ENCODE measurements around the gene HS3ST4.
"Not testable (repeated sequence)": the region's sequence is repeated elsewhere in the genome, so short reads cannot be mapped to it uniquely, and the experiment has no call there.

The HS3ST4 gene

GRCh38 chr16:26053889-26054288 is 362.1 kb downstream of the HS3ST4 start:
- Mint-ChIP-seq H3K4me3 (no peak overlapping the region), H3K9me3 (peaks cover 2 to 4% of the 10 kb centered on the region in 2 donors), H3K4me1 (no peaks in the 10 kb centered on the region), H3K27ac (no peak overlapping the region), H3K27me3 (peaks cover 9 to 18% of the 10 kb centered on the region in 2 donors), H3K36me3 (no peaks in the 10 kb centered on the region)
- no peak for DNase-seq
- ATAC-seq (replicated peaks): no peak

GRCh38 chr16:26058326-26058725 is 366.6 kb downstream of the HS3ST4 start:
- H3K4me3 Mint-ChIP-seq: no peak overlapping the region
- peaks cover 0 to 5% of the 10 kb centered on the region in 2 donors for H3K27me3 Mint-ChIP-seq
- H3K36me3 Mint-ChIP-seq: no peaks in the 10 kb centered on the region
- H3K27ac Mint-ChIP-seq: no peak overlapping the region
- no peak for DNase-seq
- no peaks in the 10 kb centered on the region for H3K4me1 Mint-ChIP-seq
- peaks cover 2 to 4% of the 10 kb centered on the region in 2 donors for H3K9me3 Mint-ChIP-seq
- no peak for ATAC-seq (replicated peaks)

- H3K36me3 Mint-ChIP-seq: no peaks in the 10 kb centered on the region
- H3K9me3 Mint-ChIP-seq: peaks cover 4 to 6% of the 10 kb centered on the region in 2 donors
- H3K4me1 Mint-ChIP-seq: peaks cover 0 to 2% of the 10 kb centered on the region in 2 donors
- DNase-seq: no peak
- peaks cover 0 to 7% of the 10 kb centered on the region in 2 donors for H3K27me3 Mint-ChIP-seq
- no peak overlapping the region for H3K27ac Mint-ChIP-seq
- no peak for ATAC-seq (replicated peaks)
- H3K4me3 Mint-ChIP-seq: no peak overlapping the region
Measured at GRCh38 chr16:26070302-26071100, 378.7 kb downstream of the HS3ST4 start.

GRCh38 chr16:26071101-26071866 is 379.5 kb downstream of the HS3ST4 start:
- ATAC-seq (replicated peaks) (no peak), DNase-seq (no peak)
- no peak overlapping the region for H3K4me3 Mint-ChIP-seq
- H3K27ac Mint-ChIP-seq: no peak overlapping the region
- H3K36me3 Mint-ChIP-seq: no peaks in the 10 kb centered on the region
- peaks cover 0 to 7% of the 10 kb centered on the region in 2 donors for H3K27me3 Mint-ChIP-seq
- peaks cover 4 to 8% of the 10 kb centered on the region in 2 donors for H3K9me3 Mint-ChIP-seq
- peaks cover 0 to 2% of the 10 kb centered on the region in 2 donors for H3K4me1 Mint-ChIP-seq

GRCh38 chr16:26078716-26079355 is 387.1 kb downstream of the HS3ST4 start:
- peaks cover 3 to 9% of the 10 kb centered on the region in 2 donors for H3K9me3 Mint-ChIP-seq
- H3K27me3 Mint-ChIP-seq: peaks cover 7 to 8% of the 10 kb centered on the region in 2 donors
- DNase-seq (no peak), ATAC-seq (replicated peaks) (no peak)
- H3K36me3 Mint-ChIP-seq: no peaks in the 10 kb centered on the region
- no peak overlapping the region for H3K4me3 Mint-ChIP-seq
- no peak overlapping the region for H3K27ac Mint-ChIP-seq
- no peaks in the 10 kb centered on the region for H3K4me1 Mint-ChIP-seq

GRCh38 chr16:26087091-26087490 is 395.3 kb downstream of the HS3ST4 start:
- no peak overlapping the region for H3K27ac Mint-ChIP-seq
- ATAC-seq (replicated peaks) (no peak), DNase-seq (no peak)
- H3K36me3 Mint-ChIP-seq: no peaks in the 10 kb centered on the region
- no peaks in the 10 kb centered on the region for H3K9me3 Mint-ChIP-seq
- no peaks in the 10 kb centered on the region for H3K4me1 Mint-ChIP-seq
- no peak overlapping the region for H3K4me3 Mint-ChIP-seq
- peaks cover 5 to 11% of the 10 kb centered on the region in 2 donors for H3K27me3 Mint-ChIP-seq

GRCh38 chr16:26091511-26091910 is 399.8 kb downstream of the HS3ST4 start:
- Mint-ChIP-seq H3K36me3 (no peaks in the 10 kb centered on the region), H3K4me3 (no peak overlapping the region), H3K4me1 (no peaks in the 10 kb centered on the region), H3K27me3 (peaks cover 5 to 11% of the 10 kb centered on the region in 2 donors), H3K27ac (no peak overlapping the region), H3K9me3 (peaks cover 0 to 10% of the 10 kb centered on the region in 2 donors)
- ATAC-seq (replicated peaks): no peak
- DNase-seq: no peak

- not testable (repeated sequence) for DNase-seq; H3K4me3 Mint-ChIP-seq; H3K4me1 Mint-ChIP-seq; H3K27ac Mint-ChIP-seq; ATAC-seq (replicated peaks); H3K9me3 Mint-ChIP-seq; H3K36me3 Mint-ChIP-seq; H3K27me3 Mint-ChIP-seq
Measured at GRCh38 chr16:26098206-26098605, 406.4 kb downstream of the HS3ST4 start.

GRCh38 chr16:26102369-26102768 is 410.6 kb downstream of the HS3ST4 start:
- Mint-ChIP-seq H3K27me3 (no peaks in the 10 kb centered on the region), H3K27ac (no peak overlapping the region)
- ATAC-seq (replicated peaks): no peak

GRCh38 chr16:26108836-26109505 is 417.2 kb downstream of the HS3ST4 start:
- DNase-seq (no peak), ATAC-seq (replicated peaks) (no peak)
- no peak overlapping the region for H3K4me3 Mint-ChIP-seq
- H3K27me3 Mint-ChIP-seq: peaks cover 0 to 10% of the 10 kb centered on the region in 2 donors
- H3K4me1 Mint-ChIP-seq: no peaks in the 10 kb centered on the region
- no peaks in the 10 kb centered on the region for H3K36me3 Mint-ChIP-seq
- no peak overlapping the region for H3K27ac Mint-ChIP-seq
- H3K9me3 Mint-ChIP-seq: peaks cover 3 to 8% of the 10 kb centered on the region in 2 donors

More at GRCh38 chr16:26102369-26102768, 410.6 kb downstream of the HS3ST4 start:
- Mint-ChIP-seq H3K4me1 (no peaks in the 10 kb centered on the region), H3K9me3 (peaks cover 3 to 13% of the 10 kb centered on the region in 2 donors), H3K4me3 (no peak overlapping the region), H3K36me3 (no peaks in the 10 kb centered on the region)
- no peak for DNase-seq

- no peak for ATAC-seq (replicated peaks)
Measured at GRCh38 chr16:26111900-26112299, 420.1 kb downstream of the HS3ST4 start.

GRCh38 chr16:26118575-26118974 is 426.8 kb downstream of the HS3ST4 start:
- ATAC-seq (replicated peaks) (no peak), DNase-seq (no peak)
- H3K4me1 Mint-ChIP-seq: no peaks in the 10 kb centered on the region
- H3K27ac Mint-ChIP-seq: no peak overlapping the region
- no peaks in the 10 kb centered on the region for H3K36me3 Mint-ChIP-seq
- H3K9me3 Mint-ChIP-seq: peaks cover 0 to 3% of the 10 kb centered on the region in 2 donors
- no peak overlapping the region for H3K4me3 Mint-ChIP-seq
- peaks cover 0 to 12% of the 10 kb centered on the region in 2 donors for H3K27me3 Mint-ChIP-seq

More at GRCh38 chr16:26111900-26112299, 420.1 kb downstream of the HS3ST4 start:
- Mint-ChIP-seq H3K9me3 (peaks cover 0 to 3% of the 10 kb centered on the region in 2 donors), H3K27ac (no peak overlapping the region), H3K27me3 (peaks cover 0 to 10% of the 10 kb centered on the region in 2 donors), H3K36me3 (no peaks in the 10 kb centered on the region), H3K4me3 (no peak overlapping the region), H3K4me1 (no peaks in the 10 kb centered on the region)
- no peak for DNase-seq

GRCh38 chr16:26120729-26121128 is 429.0 kb downstream of the HS3ST4 start:
- DNase-seq (no peak), ATAC-seq (replicated peaks) (no peak)
- Mint-ChIP-seq H3K4me3 (no peak overlapping the region), H3K9me3 (no peaks in the 10 kb centered on the region), H3K27me3 (peaks cover 0 to 8% of the 10 kb centered on the region in 2 donors), H3K27ac (no peak overlapping the region), H3K36me3 (no peaks in the 10 kb centered on the region), H3K4me1 (no peaks in the 10 kb centered on the region)

GRCh38 chr16:26128296-26128695 is 436.5 kb downstream of the HS3ST4 start:
- H3K4me1 Mint-ChIP-seq: no peaks in the 10 kb centered on the region
- H3K36me3 Mint-ChIP-seq: no peaks in the 10 kb centered on the region
- ATAC-seq (replicated peaks): no peak
- peaks cover 0 to 4% of the 10 kb centered on the region in 2 donors for H3K27me3 Mint-ChIP-seq
- H3K27ac Mint-ChIP-seq: no peak overlapping the region
- H3K4me3 Mint-ChIP-seq: no peak overlapping the region
- no peaks in the 10 kb centered on the region for H3K9me3 Mint-ChIP-seq
- DNase-seq: no peak

Measured in stimulated activated naive B cell treated with anti-CD40 and anti-IgM and Interleukin-4, amounts not matched to agents 10 μg/mL and 1 μg/mL and 100 μg/mL, for 72 hours (primary cell).